K562 (cell line): ENCODE data around the gene CNBD2. TPM values are rescaled to one million over a fixed set of nuclear protein-coding genes. Genes with fewer than 3 reads are reported as not detected.

Experiments
- ATAC-seq: fragments of 200-7000 bp; cut with Tn5 transposase; 3 replicates; pipeline ENCODE4 v1.9.1; 2020; ENCODE audit warnings: moderate library complexity
- BruUV-seq: library from RNA; stranded (reverse); fragments of 400-500 nt; replicated peaks from 2 replicates; lab custom pipeline; 2021; lab: Mats Ljungman, UMichigan
- CTCF ChIA-PET: fragments of 300-600 bp; formaldehyde crosslinking; extraction: SDS; loops from one replicate; lab custom pipeline; 2021; ENCODE audit warnings: low intra/inter-chr PET ratio; lab: Yijun Ruan, JAX
- POLR2A ChIA-PET: fragments of 300-600, 350-650 bp; sonication (Branson Sonifier 250); formaldehyde crosslinking; extraction: SDS; loops from one replicate; lab custom pipeline; 2021; ENCODE audit warnings: antibody characterized with exemption, inconsistent platforms; lab: Yijun Ruan, JAX
- DNase-seq, 4 experiments: peaks; one replicate each; pipeline versions ENCODE4 v3.0.0 to v3.0.0-alpha.2; 2011 to 2018; ENCODE audit warnings: low spot score in 3 of 4, mixed read lengths in 3 of 4; ENCODE audit errors: extremely low read depth in 1 of 4
- FAIRE-seq: peaks from 2 replicates; lab custom pipeline; 2011; peaks lifted over from hg19 to GRCh38; lab: Jason Lieb, UNC
- H2AFZ ChIP-seq: 2 replicates; pipeline ENCODE4 v1.6.0; 2011; ENCODE audit warnings: low read depth, low read length, control low read depth, inconsistent platforms
- H3K27ac ChIP-seq: fragments of 200-600 bp; 3 replicates; pipeline ENCODE4 v1.8.0; 2011; ENCODE audit warnings: low read depth, mild to moderate bottlenecking, control low read depth, inconsistent platforms, low read length, moderate library complexity, mixed read lengths; ENCODE audit errors: extremely low read depth
- H3K27me3 ChIP-seq, 2 experiments: fragments of 300-600 bp in 1 of 2; 2 replicates in 1 of 2; 3 replicates in 1 of 2; pipeline versions ENCODE4 v1.6.0 to v1.8.0; 2011; ENCODE audit warnings: inconsistent platforms in 2 of 2, low read length in 2 of 2, mild to moderate bottlenecking in 1 of 2, mixed read lengths in 1 of 2, moderate library complexity in 1 of 2; ENCODE audit not compliant: control insufficient read depth in 2 of 2, insufficient read depth in 2 of 2
- H3K36me3 ChIP-seq: fragments of 300-600 bp; 3 replicates; pipeline ENCODE4 v1.8.0; 2011; ENCODE audit warnings: mild to moderate bottlenecking, low read length, inconsistent platforms; ENCODE audit not compliant: control insufficient read depth, insufficient read depth
- H3K4me1 ChIP-seq, 2 experiments: fragments of 200-600 bp in 1 of 2; replicated peaks in 1 of 2; 2 replicates in 1 of 2; 3 replicates in 1 of 2; pipeline versions ENCODE4 v1.5.1 to v1.8.0; 2011; ENCODE audit warnings: inconsistent platforms in 2 of 2, low read length in 2 of 2, mild to moderate bottlenecking in 1 of 2, mixed read lengths in 1 of 2, moderate library complexity in 1 of 2; ENCODE audit not compliant: control insufficient read depth in 2 of 2, insufficient read depth in 2 of 2
- H3K4me2 ChIP-seq: 2 replicates; pipeline ENCODE4 v1.6.1; 2011; ENCODE audit warnings: low read length, control low read depth, inconsistent platforms, mixed read lengths; ENCODE audit not compliant: insufficient read depth
- H3K4me3 ChIP-seq: fragments of 200-600 bp; sonication (generic), shearing (Covaris generic); 2 replicates; pipeline ENCODE4 v1.5.1; 2016; ENCODE audit warnings: control low read depth, inconsistent platforms
- H3K79me2 ChIP-seq: fragments of 200-600 bp; 3 replicates; pipeline ENCODE4 v1.8.0; 2011; ENCODE audit warnings: low read length, inconsistent platforms; ENCODE audit not compliant: control insufficient read depth, insufficient read depth
- H3K9ac ChIP-seq, 2 experiments: 2 replicates each; pipeline versions ENCODE4 v1.6.0 to v1.6.1; 2011; ENCODE audit warnings: low read depth in 2 of 2, low read length in 2 of 2, control low read depth in 1 of 2, inconsistent platforms in 1 of 2, mild to moderate bottlenecking in 1 of 2, mixed read lengths in 1 of 2; ENCODE audit not compliant: insufficient read depth in 1 of 2
- H3K9me1 ChIP-seq: one replicate; pipeline ENCODE4 v1.6.0; 2011; ENCODE audit warnings: inconsistent platforms, mild to moderate bottlenecking, low read length, moderate library complexity; ENCODE audit not compliant: control insufficient read depth, insufficient read depth
- H3K9me3 ChIP-seq: replicated peaks from 2 replicates; pipeline ENCODE4 v1.5.1; 2011; ENCODE audit warnings: low read depth, low read length, inconsistent platforms; ENCODE audit not compliant: control insufficient read depth, insufficient read depth
- H4K20me1 ChIP-seq: replicated peaks from 2 replicates; pipeline ENCODE4 v1.6.1; 2011; ENCODE audit warnings: low read length, inconsistent platforms, mixed read lengths; ENCODE audit not compliant: control insufficient read depth, insufficient read depth
- ESRRA ChIP-seq: fragments of 450-650 bp; IDR thresholded peaks from 2 replicates; pipeline ENCODE4 v1.6.1; 2014; ENCODE audit warnings: low read depth, mild to moderate bottlenecking, moderate library complexity, borderline replicate concordance
- KDM2B ChIP-seq: fragments of 250-450 bp; sonication (Bioruptor Pico); IDR thresholded peaks from 2 replicates; pipeline ENCODE4 v1.8.0; 2021; ENCODE audit warnings: mild to moderate bottlenecking, moderate library complexity
- MAFG ChIP-seq: fragments of 450-650 bp; conservative IDR thresholded peaks from 2 replicates; pipeline ENCODE4 v1.6.1; 2016; ENCODE audit warnings: missing genetic modification characterization, missing compliant biosample characterization
- MYC ChIP-seq, 2 experiments: fragments of 250-450 bp in 1 of 2; sonication (Bioruptor Pico) in 1 of 2; IDR thresholded peaks; 2 replicates each; pipeline versions ENCODE4 v1.5.1 to v1.6.1; 2012 to 2021; ENCODE audit warnings: low read depth in 2 of 2, borderline replicate concordance in 1 of 2, improper control_type of control experiment in 1 of 2, low read length in 1 of 2, mild to moderate bottlenecking in 1 of 2, moderate library complexity in 1 of 2
- NRF1 ChIP-seq, 2 experiments: fragments of 450-650 bp; IDR thresholded peaks in 1 of 2; conservative IDR thresholded peaks in 1 of 2; 2 replicates each; pipeline ENCODE4 v1.6.1; 2014; ENCODE audit warnings: mild to moderate bottlenecking in 2 of 2
- OTX1 ChIP-seq: fragments of 450-650 bp; formaldehyde crosslinking; IDR thresholded peaks from 2 replicates; pipeline ENCODE4 v1.4.0; 2022; ENCODE audit warnings: mild to moderate bottlenecking
- POLR2B ChIP-seq: fragments of 450-650 bp; IDR thresholded peaks from 2 replicates; pipeline ENCODE4 v1.6.1; 2018; ENCODE audit warnings: low read depth; ENCODE audit not compliant: partially characterized antibody
- POLR2G ChIP-seq: fragments of 200-400 bp; formaldehyde crosslinking; IDR thresholded peaks from 2 replicates; pipeline ENCODE4 v1.6.1; 2017; ENCODE audit warnings: low read depth, mild to moderate bottlenecking, antibody characterized with exemption, low read length, moderate library complexity
- ZC3H4 ChIP-seq: sonication (generic); formaldehyde crosslinking; IDR thresholded peaks from 2 replicates; pipeline ENCODE4 v1.9.0; 2021; ENCODE audit warnings: missing genetic modification reagents, borderline replicate concordance
- ZNF134 ChIP-seq: fragments of 250-450 bp; sonication (Bioruptor Pico); conservative IDR thresholded peaks from 2 replicates; pipeline ENCODE4 v1.4.0; 2020
- ZNF197 ChIP-seq: fragments of 200-800 bp; sonication (Bioruptor generic); IDR thresholded peaks from 2 replicates; pipeline ENCODE4 v1.6.1; 2016; ENCODE audit warnings: low read depth, missing genetic modification characterization, missing compliant biosample characterization
- ZNF766 ChIP-seq: fragments of 200-800 bp; sonication (Bioruptor generic); conservative IDR thresholded peaks from 2 replicates; pipeline ENCODE4 v1.6.1; 2016; ENCODE audit warnings: missing genetic modification characterization, missing compliant biosample characterization
- WGBS: fragments of 100-300 bp; shearing (Covaris generic); methylation state at CpG from one replicate; pipeline ENCODE4 v1.1.6; 2016; ENCODE audit warnings: low coverage, mixed read lengths; ENCODE audit not compliant: insufficient coverage; ENCODE audit errors: missing lambda C conversion rate; 5-methylcytosine and 5-hydroxymethylcytosine counted together
- in situ Hi-C: fragments of 300-500 bp; cut with MboI; formaldehyde crosslinking; loops from 4 replicates; pipeline ENCODE4 v1.15.0; 2018; ENCODE audit warnings: inconsistent platforms, mixed read lengths
- intact Hi-C: fragments of 100-400 bp; cut with micrococcal nuclease; formaldehyde crosslinking; loops from 2 replicates; pipeline ENCODE4 v1.14.2; 2022
- polyA plus RNA-seq, 8 experiments: library from polyadenylated mRNA; depleted of rRNA in 4 of 8; stranded (reverse) in 5 of 8; unstranded in 3 of 8; fragments of >200 nt; fragmentation: Nextera tagmentation in 2 of 8; fragmentation: Illumina TruSeq in 1 of 8; extraction: Ambion mirVana in 2 of 8; extraction: Trizol in 1 of 8; gene quantifications; 2 replicates each; pipeline versions ENCODE4 v1.2.1 to v1.2.3, GENCODE V29; 2011 to 2014; ENCODE audit warnings: inconsistent platforms in 1 of 8, missing spikeins in 1 of 8
- total RNA-seq, 7 experiments: library from RNA; depleted of rRNA in 6 of 7; stranded (reverse); fragments of >200 nt in 6 of 7; fragmentation: Illumina TruSeq in 2 of 7; extraction: Trizol in 2 of 7; gene quantifications; 2 replicates each; pipeline versions ENCODE4 v1.2.1 to v1.2.3, GENCODE V29; 2011 to 2021; ENCODE audit warnings: low replicate concordance in 1 of 7
- TF ChIP-seq, protein P1 (sequence below): sonication (generic); formaldehyde crosslinking; IDR thresholded peaks from 2 replicates; pipeline ENCODE4 v1.8.0; 2022; ENCODE audit warnings: mild to moderate bottlenecking, missing genetic modification reagents
- TF ChIP-seq, protein P2 (sequence below): fragments of 200-800 bp; sonication (Bioruptor generic); IDR thresholded peaks from 2 replicates; pipeline ENCODE4 v1.6.1; 2016; ENCODE audit warnings: missing genetic modification characterization, missing compliant biosample characterization

CNBD2 gene
- total and polyA plus RNA-seq, 9 of the 15 experiments (the other 6 are each of a cell fraction or from before 2014, with no cell fraction given): 3.2 to 17.5 (median 5.3) TPM

DNA sequence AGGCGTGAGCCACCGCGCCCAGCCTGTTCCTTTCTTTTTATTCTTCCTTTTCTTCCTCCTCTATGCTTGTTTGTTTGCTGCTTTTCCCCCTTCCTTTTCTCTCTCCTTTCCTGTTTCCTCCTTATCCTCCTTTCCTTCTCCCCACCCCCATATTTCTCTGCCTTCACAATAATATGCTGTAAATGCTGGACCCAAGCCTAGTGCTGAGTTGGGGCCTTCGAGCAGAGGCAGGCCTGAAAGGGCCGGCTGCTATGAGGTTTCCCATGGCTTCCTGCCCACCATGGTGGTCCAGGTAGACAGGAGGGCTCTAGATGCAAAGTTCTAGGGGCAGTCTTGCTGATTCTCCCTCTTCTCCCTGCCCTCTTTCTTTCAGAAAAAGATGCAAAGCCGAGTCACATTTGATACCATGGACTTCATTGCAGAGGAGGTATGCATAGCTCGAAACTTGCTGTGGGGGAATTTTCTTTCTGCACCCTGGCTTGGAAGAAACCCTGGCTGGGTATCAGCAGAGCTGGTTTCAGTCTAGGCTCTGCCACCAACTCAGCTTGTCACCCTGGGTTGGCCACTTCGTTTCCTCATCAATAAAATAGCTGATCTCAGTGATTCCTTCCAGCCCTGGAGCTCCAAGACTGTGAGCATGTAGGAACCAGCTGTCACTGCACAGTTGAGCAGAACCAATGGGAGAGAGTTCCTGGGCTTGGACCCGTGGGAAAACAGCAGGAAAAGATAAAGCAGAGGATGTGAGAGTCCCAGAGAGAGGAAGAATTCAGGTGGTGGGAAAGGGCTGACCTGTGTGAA lies 7.4 kb downstream of the CNBD2 start:
- H2AFZ ChIP-seq: no peak overlapping the region
- no peaks in the 10 kb centered on the region for H3K27me3 ChIP-seq
- ChIA-PET CTCF (no interaction called here), POLR2A (interaction anchor here (0.7 to 2.3 kb wide), 3 partner anchors 11 to 527 kb away, joined by 3 to 9 read pairs (median 5); no protein-coding TSS in a partner anchor)
- ATAC-seq (no peak), DNase-seq (no peak), FAIRE-seq (no peak)
- H3K4me2 ChIP-seq: no peak overlapping the region
- no peaks in the 10 kb centered on the region for H3K36me3 ChIP-seq
- H3K4me3 ChIP-seq: no peak overlapping the region
- no peaks in the 10 kb centered on the region for H4K20me1 ChIP-seq
- no TSS peak for BruUV-seq
- TF ChIP-seq ZC3H4 (CRISPR knock-in tag) (no peak), ZNF197 (CRISPR knock-in tag) (no peak), ESRRA (no peak), MYC (IDR thresholded peaks at IDR 0.05; ENCODE audit: low read depth, low read length) (no peak), MYC (CRISPR knock-in tag; IDR thresholded peaks at IDR 0.05; ENCODE audit: borderline replicate concordance, low read depth) (no peak), OTX1 (CRISPR knock-in tag) (no peak), NRF1 (conservative IDR thresholded peaks at IDR 0.05 in 1 of 2, IDR thresholded peaks at IDR 0.05 in 1 of 2) (no peak), POLR2B (no peak), POLR2G (no peak), MAFG (tag) (no peak), ZNF766 (CRISPR knock-in tag) (no peak), KDM2B (CRISPR knock-in tag) (no peak), ZNF134 (CRISPR knock-in tag) (no peak)
- TF ChIP-seq, protein P1, sequence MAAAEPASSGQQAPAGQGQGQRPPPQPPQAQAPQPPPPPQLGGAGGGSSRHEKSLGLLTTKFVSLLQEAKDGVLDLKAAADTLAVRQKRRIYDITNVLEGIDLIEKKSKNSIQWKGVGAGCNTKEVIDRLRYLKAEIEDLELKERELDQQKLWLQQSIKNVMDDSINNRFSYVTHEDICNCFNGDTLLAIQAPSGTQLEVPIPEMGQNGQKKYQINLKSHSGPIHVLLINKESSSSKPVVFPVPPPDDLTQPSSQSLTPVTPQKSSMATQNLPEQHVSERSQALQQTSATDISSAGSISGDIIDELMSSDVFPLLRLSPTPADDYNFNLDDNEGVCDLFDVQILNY (CRISPR knock-in tag): no peak
- TF ChIP-seq, protein P2, sequence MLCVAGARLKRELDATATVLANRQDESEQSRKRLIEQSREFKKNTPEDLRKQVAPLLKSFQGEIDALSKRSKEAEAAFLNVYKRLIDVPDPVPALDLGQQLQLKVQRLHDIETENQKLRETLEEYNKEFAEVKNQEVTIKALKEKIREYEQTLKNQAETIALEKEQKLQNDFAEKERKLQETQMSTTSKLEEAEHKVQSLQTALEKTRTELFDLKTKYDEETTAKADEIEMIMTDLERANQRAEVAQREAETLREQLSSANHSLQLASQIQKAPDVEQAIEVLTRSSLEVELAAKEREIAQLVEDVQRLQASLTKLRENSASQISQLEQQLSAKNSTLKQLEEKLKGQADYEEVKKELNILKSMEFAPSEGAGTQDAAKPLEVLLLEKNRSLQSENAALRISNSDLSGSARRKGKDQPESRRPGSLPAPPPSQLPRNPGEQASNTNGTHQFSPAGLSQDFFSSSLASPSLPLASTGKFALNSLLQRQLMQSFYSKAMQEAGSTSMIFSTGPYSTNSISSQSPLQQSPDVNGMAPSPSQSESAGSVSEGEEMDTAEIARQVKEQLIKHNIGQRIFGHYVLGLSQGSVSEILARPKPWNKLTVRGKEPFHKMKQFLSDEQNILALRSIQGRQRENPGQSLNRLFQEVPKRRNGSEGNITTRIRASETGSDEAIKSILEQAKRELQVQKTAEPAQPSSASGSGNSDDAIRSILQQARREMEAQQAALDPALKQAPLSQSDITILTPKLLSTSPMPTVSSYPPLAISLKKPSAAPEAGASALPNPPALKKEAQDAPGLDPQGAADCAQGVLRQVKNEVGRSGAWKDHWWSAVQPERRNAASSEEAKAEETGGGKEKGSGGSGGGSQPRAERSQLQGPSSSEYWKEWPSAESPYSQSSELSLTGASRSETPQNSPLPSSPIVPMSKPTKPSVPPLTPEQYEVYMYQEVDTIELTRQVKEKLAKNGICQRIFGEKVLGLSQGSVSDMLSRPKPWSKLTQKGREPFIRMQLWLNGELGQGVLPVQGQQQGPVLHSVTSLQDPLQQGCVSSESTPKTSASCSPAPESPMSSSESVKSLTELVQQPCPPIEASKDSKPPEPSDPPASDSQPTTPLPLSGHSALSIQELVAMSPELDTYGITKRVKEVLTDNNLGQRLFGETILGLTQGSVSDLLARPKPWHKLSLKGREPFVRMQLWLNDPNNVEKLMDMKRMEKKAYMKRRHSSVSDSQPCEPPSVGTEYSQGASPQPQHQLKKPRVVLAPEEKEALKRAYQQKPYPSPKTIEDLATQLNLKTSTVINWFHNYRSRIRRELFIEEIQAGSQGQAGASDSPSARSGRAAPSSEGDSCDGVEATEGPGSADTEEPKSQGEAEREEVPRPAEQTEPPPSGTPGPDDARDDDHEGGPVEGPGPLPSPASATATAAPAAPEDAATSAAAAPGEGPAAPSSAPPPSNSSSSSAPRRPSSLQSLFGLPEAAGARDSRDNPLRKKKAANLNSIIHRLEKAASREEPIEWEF (CRISPR knock-in tag): no peak
- H3K79me2 ChIP-seq: no peaks in the 10 kb centered on the region
- H3K9ac ChIP-seq: no peak overlapping the region
- H3K4me1 ChIP-seq: peaks cover 0 to 11% of the 10 kb centered on the region in 2 experiments; a peak in 2 of 5 replicates
- peaks cover 3% of the 10 kb centered on the region for H3K9me1 ChIP-seq
- H3K27ac ChIP-seq: no peak overlapping the region
- H3K9me3 ChIP-seq: no peaks in the 10 kb centered on the region; the same call in 1 of the 2 replicates
- 30% methylated on average over 6 of the region's 9 CpGs for WGBS
- in situ Hi-C loops (loop anchor here (25.0 kb wide), 1 partner anchor 462 kb away; no protein-coding TSS in a partner anchor), intact Hi-C loops (no loop called here)
